Keratinocyte (primary cell): ENCODE data around the gene RBM22. TPM values are rescaled to one million over a fixed set of nuclear protein-coding genes. Genes with fewer than 3 reads are reported as not detected.

ENCODE experiments used
- DNase-seq: peaks from one replicate; pipeline ENCODE4 v3.0.0-alpha.2; 2011; ENCODE audit warnings: low read depth, missing footprints, low spot score
- FAIRE-seq: peaks from 2 replicates; lab custom pipeline; 2011; peaks lifted over from hg19 to GRCh38; lab: Jason Lieb, UNC
- H2AFZ ChIP-seq: 2 replicates; pipeline ENCODE4 v1.6.0; 2012; ENCODE audit warnings: low read length, control low read depth, inconsistent platforms; ENCODE audit not compliant: control insufficient read depth
- H3K27ac ChIP-seq: 2 replicates; pipeline ENCODE4 v1.5.1; 2011; ENCODE audit warnings: low read length; ENCODE audit not compliant: control insufficient read depth, insufficient read depth
- H3K27me3 ChIP-seq: 3 replicates; pipeline ENCODE4 v1.6.0; 2011; ENCODE audit warnings: low read length; ENCODE audit not compliant: control insufficient read depth, insufficient read depth; ENCODE audit errors: extremely low read depth
- H3K36me3 ChIP-seq, 2 experiments: 2 replicates in 1 of 2; 3 replicates in 1 of 2; pipeline ENCODE4 v1.5.1; 2011; ENCODE audit warnings: low read length in 2 of 2, mild to moderate bottlenecking in 1 of 2; ENCODE audit not compliant: control insufficient read depth in 2 of 2, insufficient read depth in 2 of 2; ENCODE audit errors: extremely low read depth in 1 of 2
- H3K4me1 ChIP-seq: 3 replicates; pipeline ENCODE4 v1.5.1; 2011; ENCODE audit warnings: low read length; ENCODE audit not compliant: control insufficient read depth, insufficient read depth; ENCODE audit errors: extremely low read depth
- H3K4me2 ChIP-seq: 3 replicates; pipeline ENCODE4 v1.6.0; 2011; ENCODE audit warnings: low read depth, low read length; ENCODE audit not compliant: control insufficient read depth, insufficient read depth; ENCODE audit errors: extremely low read depth
- H3K4me3 ChIP-seq, 3 experiments: fragments of 200-600 bp in 1 of 3; sonication (generic) in 1 of 3; 2 replicates in 2 of 3; 3 replicates in 1 of 3; pipeline ENCODE4 v1.5.1; 2011 to 2016; ENCODE audit warnings: low read length in 3 of 3, mild to moderate bottlenecking in 3 of 3, control low read depth in 2 of 3, inconsistent platforms in 1 of 3, low read depth in 1 of 3, mixed read lengths in 1 of 3, mixed run types in 1 of 3, moderate library complexity in 1 of 3; ENCODE audit not compliant: control insufficient read depth in 2 of 3, insufficient read depth in 2 of 3; ENCODE audit errors: extremely low read depth in 1 of 3
- H3K79me2 ChIP-seq: 2 replicates; pipeline ENCODE4 v1.6.0; 2012; ENCODE audit warnings: low read length; ENCODE audit not compliant: control insufficient read depth, insufficient read depth
- H3K9ac ChIP-seq: 3 replicates; pipeline ENCODE4 v1.6.0; 2011; ENCODE audit warnings: low read length; ENCODE audit not compliant: control insufficient read depth, insufficient read depth; ENCODE audit errors: extremely low read depth
- H3K9me1 ChIP-seq: 3 replicates; pipeline ENCODE4 v1.6.0; 2011; ENCODE audit warnings: low read length; ENCODE audit not compliant: control insufficient read depth, insufficient read depth; ENCODE audit errors: extremely low read depth
- H3K9me3 ChIP-seq: 2 replicates; pipeline ENCODE4 v1.5.1; 2012; ENCODE audit warnings: low read depth, low read length; ENCODE audit not compliant: control insufficient read depth
- H4K20me1 ChIP-seq: 3 replicates; pipeline ENCODE4 v1.6.0; 2011; ENCODE audit warnings: low read length; ENCODE audit not compliant: control insufficient read depth, insufficient read depth; ENCODE audit errors: extremely low read depth
- CTCF ChIP-seq, 3 experiments: IDR thresholded peaks in 1 of 3; conservative IDR thresholded peaks in 1 of 3; optimal IDR thresholded peaks in 1 of 3; 2 replicates in 2 of 3; 3 replicates in 1 of 3; pipeline versions ENCODE3 to v1.5.1; 2011; ENCODE audit warnings: low read length in 3 of 3, mild to moderate bottlenecking in 3 of 3, moderate library complexity in 2 of 3, control low read depth in 1 of 3, inconsistent platforms in 1 of 3; ENCODE audit not compliant: insufficient read depth in 2 of 3; ENCODE audit errors: extremely low read depth in 1 of 3
- EZH2 ChIP-seq: IDR thresholded peaks from one replicate; pipeline ENCODE4 v1.6.1; 2012; ENCODE audit warnings: inconsistent platforms, mild to moderate bottlenecking, low read length, moderate library complexity
- dilution Hi-C: fragments of 300-500 bp; cut with MboI; formaldehyde crosslinking; loops from one replicate; pipeline ENCODE4 v1.7.0; 2020; ENCODE audit warnings: low sequenced_read_pairs; ENCODE audit not compliant: extremely low pct_ligation_motif_present
- polyA plus RNA-seq, 5 experiments: library from polyadenylated mRNA; depleted of rRNA in 3 of 5; stranded (reverse) in 3 of 5; stranded (forward) in 1 of 5; unstranded in 1 of 5; fragments of >200 nt; gene quantifications; 1 replicate in 1 of 5; 2 replicates in 3 of 5; 3 replicates in 1 of 5; pipeline versions ENCODE4 v1.2.1 to v1.2.3, GENCODE V29; 2011 to 2012; ENCODE audit warnings: missing spikeins in 2 of 5, low read depth in 1 of 5, low replicate concordance in 1 of 5

Gene RBM22
- polyA plus RNA-seq, 1 donor (not counting 4 experiments of a cell fraction or from before 2014, with no cell fraction given) = 34.7 TPM

GRCh38 chr5:150644514-150644913, 56.3 kb downstream of the RBM22 start:
- no peaks in the 10 kb centered on the region for H4K20me1 ChIP-seq
- no peak for TF ChIP-seq EZH2
- no peak for TF ChIP-seq CTCF (optimal IDR thresholded peaks at IDR 0.05 in 1 of 3, IDR thresholded peaks at IDR 0.05 in 1 of 3, conservative IDR thresholded peaks at IDR 0.05 in 1 of 3; ENCODE audit: extremely low read depth in 1 of 3, insufficient read depth in 2 of 3, low read length in 3 of 3)
- no peaks in the 10 kb centered on the region for H3K27me3 ChIP-seq
- no peak overlapping the region for H3K27ac ChIP-seq
- no peaks in the 10 kb centered on the region for H3K79me2 ChIP-seq
- DNase-seq = no peak
- H3K36me3 ChIP-seq = peaks cover 2 to 5% of the 10 kb centered on the region in 2 experiments
- dilution Hi-C loops = no loop called here
- H3K9ac ChIP-seq = no peak overlapping the region
- FAIRE-seq = no peak
- no peak overlapping the region for H3K4me2 ChIP-seq
- peaks cover 55% of the 10 kb centered on the region for H3K4me1 ChIP-seq
- H3K9me1 ChIP-seq = no peaks in the 10 kb centered on the region
- no peak overlapping the region for H3K4me3 ChIP-seq
- no peaks in the 10 kb centered on the region for H3K9me3 ChIP-seq
- no peak overlapping the region for H2AFZ ChIP-seq

DNA sequence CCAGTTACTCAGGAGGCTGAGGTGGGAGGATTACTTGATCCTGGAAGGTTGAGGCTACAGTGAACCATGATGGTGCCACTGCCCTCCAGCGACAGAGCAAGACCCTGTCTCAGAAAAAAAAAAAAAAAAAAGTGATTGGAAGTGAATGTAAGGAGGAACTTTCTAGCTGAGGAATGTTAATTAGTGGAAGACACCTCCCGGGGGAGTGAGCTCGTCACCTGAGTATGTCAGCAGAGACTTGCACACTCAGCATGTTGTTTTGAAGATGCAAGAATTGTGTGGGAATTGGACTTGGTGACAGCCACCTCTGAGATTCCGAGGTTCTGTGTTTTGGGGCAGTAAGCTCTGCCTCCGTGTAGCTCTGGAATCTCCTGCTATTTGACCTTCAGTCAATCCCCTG, 56.8 kb downstream of the RBM22 start:
- DNase-seq (no peak), FAIRE-seq (no peak)
- H3K27me3 ChIP-seq = no peaks in the 10 kb centered on the region
- no peak overlapping the region for H2AFZ ChIP-seq
- H4K20me1 ChIP-seq = no peaks in the 10 kb centered on the region
- no peak overlapping the region for H3K9ac ChIP-seq
- no peaks in the 10 kb centered on the region for H3K9me1 ChIP-seq
- no peak overlapping the region for H3K27ac ChIP-seq
- no peak for TF ChIP-seq EZH2
- TF ChIP-seq CTCF (optimal IDR thresholded peaks at IDR 0.05 in 1 of 3, IDR thresholded peaks at IDR 0.05 in 1 of 3, conservative IDR thresholded peaks at IDR 0.05 in 1 of 3; ENCODE audit: extremely low read depth in 1 of 3, insufficient read depth in 2 of 3, low read length in 3 of 3) = no peak
- H3K4me1 ChIP-seq = peaks cover 59% of the 10 kb centered on the region
- no peaks in the 10 kb centered on the region for H3K79me2 ChIP-seq
- H3K4me2 ChIP-seq = no peak overlapping the region
- dilution Hi-C loops = no loop called here
- H3K9me3 ChIP-seq = no peaks in the 10 kb centered on the region
- H3K36me3 ChIP-seq = peaks cover 2 to 4% of the 10 kb centered on the region in 2 experiments
- H3K4me3 ChIP-seq = no peak overlapping the region
